NCI-H2029 treated with DMSO at 0.1 percent for 48 hours (cell line): ENCODE measurements around the gene ATIC.

Experiments
- DNase-seq: peaks from one replicate; lab custom pipeline; 2025; lab: John Stamatoyannopoulos, UW

The ATIC gene

DNA sequence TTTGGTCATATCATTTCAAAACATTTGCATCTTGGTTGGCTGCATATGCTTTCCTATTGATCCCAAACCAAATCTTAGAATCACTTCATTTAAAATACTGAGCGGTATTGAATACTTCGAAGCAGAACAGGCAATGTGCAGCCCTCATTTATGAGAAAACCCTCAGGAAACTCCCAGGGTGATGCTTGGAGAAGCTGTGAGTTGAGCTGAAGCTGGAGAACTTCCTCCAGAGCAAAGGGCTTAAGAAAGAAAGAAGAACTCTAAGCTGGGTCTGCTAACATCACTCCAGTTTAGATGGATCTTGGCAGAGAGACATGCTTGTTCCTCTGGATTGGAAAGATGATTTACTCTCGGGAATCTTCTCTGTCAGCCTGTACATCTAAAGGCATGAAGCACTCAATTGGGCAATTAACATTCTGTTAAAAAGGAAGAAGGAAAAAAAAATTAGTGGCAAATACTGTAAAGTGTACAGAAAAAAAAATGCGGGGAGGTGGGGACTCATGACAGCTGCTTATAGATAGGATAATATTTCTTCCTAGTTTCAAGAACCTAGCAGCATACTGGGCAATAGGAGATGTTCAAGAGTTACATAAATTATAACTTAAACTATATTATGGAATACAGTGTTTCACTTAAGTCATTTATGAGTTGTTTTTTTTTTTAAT is 49.5 kb downstream of the ATIC start:
- DNase-seq: no peak

DNA sequence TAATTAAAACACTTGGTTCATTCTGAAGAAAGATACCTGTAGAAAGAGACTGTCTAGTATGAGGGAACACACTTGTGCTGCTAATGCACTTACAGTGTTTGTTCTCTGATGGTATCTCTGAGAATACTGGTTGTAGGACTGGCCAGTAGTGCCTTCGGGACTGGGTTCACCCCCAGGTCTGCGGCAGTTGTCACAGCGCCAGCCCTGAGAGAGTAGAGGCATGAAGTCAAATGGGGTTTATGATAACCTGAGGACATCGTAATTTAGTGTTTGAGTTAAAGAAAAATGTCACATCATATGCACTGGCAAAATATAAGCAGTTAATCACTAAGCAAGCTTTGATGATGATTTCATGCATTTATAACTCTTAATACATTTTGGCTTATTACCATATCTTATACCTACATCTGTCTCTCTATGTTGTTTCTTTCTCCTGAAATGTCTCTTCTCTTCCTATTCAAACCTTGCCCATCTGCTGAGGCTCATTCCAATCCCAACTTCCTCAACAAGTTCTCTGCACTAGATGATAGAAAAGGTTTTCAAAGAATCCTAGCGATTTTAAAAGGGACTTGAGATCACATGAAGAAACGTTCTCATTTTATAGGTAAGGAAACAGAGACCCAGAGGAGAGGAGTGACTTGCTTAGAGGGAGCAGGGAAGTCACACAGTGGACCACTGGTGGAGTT is 50.2 kb downstream of the ATIC start:
- DNase-seq: no peak

DNA sequence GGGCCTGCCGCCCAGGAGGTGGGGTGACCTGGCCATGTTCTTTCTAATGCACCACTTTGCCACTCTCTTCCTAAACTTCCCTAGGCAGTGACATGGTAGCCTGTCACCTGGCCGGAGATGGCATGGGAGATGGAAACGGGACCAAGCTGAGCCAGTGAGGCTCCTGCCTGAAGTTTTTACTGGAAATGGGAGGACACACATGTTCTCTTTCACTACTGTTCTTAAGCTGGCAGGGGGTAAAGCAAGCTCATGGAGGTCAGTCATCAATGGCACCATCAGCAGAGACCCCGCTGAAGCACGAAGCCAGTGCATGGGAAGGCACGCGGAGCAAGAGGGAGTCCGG is 50.7 kb downstream of the ATIC start:
- no peak for DNase-seq

DNA sequence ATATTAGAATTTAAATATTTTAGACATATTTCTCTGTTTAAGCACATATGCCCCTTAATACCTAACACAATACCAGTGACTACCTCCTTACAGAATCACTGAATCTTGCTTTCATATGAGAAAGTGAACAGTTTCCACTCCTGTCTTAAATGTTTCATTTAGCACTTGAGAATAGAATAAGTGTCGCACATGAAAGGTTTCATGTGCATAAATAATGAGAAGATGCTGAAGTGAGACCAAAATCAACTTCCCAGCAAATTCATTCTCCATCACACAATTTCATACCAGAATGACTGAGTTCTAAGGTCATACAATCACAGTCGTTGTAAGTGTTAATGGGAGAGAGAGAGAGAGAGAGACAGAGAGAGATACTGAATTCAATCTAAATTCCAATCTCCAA is 51.2 kb downstream of the ATIC start:
- DNase-seq: no peak

DNA sequence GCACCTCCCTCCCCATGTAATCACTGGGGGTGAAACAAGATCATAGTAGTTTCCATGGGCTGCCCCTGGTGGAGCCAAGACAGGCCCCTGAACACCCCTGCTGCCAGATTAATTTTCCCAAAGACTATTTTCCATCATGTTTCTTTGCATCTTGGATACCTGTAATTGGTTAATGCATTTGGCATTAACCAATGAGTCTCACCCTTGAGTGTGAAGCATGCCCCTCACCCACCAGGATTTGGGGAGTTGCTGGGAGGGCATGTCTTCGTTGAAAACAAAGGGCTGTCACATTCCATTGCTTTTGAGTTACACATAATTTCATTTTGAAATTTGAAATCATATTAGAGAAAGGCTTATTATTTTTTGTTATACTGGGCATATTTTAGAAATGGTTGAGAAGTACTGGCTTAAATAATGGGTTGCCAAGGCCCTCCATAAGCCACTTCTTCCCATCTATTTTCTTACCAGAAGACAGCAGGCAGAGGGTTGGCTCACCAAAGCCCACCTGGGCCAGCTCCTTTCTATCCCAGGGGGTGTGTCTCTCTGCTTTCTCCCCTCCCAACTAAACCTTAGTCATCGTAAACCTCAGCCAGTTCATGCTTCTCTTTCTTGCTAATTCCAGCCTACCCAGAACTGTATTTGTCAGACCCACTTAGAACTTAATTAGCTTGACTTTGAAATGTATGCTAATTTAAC is 51.8 kb downstream of the ATIC start:
- DNase-seq: no peak

DNA sequence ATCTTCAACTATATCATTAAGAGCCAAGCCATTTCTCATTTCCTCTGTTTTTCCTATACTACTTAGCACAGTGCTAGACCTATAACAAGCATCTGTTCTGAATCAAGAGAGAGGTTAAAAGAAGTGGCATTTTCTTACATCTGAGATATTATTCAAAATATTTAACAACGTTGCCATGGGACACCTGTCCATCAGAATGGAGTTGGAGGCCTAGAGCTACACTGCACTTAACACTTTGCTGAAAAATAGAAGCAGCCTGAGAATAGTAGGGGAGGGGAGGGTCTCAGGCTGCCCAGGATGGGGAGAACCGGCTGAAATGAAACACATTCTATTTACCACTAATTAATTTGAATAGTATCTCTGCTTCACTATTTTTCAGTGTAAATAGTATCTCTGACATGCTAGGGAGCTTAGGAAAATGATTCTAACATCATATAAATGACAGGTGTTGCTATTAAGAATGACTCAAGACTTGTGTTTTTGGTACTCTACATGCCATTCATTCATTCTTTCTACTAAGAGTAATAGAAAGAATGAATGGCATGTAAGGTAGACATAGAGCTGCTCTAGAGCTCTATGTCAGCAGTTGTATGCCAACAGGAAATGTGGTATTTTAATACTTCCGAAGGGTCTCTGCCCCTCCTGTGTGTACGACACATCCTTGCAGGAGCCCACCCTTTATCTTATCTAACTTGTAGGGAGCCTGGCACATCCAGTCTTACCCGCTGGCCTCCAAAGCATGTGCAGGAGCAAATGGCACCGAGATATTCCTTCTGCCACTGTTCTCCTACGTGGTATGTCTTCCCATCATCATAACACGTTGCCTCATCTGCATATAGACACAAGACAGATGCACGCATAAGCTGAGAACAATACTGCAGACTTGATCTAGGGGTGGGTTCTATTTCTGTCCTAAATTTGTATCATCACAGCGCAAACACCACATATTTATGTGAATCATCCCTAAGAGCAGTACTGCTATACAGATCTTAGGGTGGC is 52.6 kb downstream of the ATIC start:
- DNase-seq: no peak

DNA sequence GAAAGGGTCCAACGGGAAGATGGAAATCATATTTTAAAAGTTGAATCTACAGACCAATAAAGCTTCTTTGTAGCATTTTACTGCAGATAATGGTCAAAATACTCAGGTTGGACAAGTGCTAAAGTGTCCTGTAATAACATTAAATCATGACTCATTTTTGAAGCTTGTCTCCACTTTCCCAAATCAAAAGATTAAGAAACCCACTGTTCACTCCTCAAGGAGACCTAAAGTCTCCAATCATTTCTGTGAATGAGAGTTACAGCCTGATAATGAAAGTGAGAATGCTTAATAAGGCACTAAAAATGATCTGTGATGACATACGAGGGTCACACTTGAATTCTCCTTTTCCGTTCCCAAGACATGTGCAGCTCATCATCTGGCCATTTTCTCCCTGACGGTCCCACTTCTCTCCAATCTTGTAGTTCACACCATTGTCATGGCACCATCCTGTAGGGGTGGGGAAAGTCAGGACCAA is 53.4 kb downstream of the ATIC start:
- DNase-seq: no peak

DNA sequence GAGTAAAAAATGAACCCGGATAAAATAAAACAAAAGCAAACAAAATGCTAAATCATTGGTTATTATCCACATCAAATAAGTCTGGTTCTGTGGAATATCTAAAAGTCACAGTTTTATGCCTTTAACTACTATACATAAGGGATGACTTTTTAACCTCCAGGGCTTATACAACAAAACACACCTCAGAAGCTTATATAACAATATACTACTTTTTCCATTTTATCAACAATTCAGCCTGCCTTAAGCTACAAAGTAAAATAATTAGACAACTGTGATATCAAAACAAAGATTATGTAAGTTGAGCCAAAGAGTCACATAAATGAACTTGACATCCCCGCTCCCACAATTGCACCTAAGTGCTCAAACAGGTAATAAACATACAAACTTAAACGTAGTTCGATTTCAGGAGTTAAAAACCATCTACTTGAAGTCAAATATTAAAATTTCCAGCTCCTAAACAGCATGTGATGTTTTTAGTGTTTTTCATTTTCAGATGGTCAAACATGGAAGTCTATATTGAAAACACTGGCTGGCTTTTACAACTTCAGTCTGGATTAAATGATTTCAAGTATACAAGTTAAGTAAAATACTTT is 54.7 kb downstream of the ATIC start:
- no peak for DNase-seq

DNA sequence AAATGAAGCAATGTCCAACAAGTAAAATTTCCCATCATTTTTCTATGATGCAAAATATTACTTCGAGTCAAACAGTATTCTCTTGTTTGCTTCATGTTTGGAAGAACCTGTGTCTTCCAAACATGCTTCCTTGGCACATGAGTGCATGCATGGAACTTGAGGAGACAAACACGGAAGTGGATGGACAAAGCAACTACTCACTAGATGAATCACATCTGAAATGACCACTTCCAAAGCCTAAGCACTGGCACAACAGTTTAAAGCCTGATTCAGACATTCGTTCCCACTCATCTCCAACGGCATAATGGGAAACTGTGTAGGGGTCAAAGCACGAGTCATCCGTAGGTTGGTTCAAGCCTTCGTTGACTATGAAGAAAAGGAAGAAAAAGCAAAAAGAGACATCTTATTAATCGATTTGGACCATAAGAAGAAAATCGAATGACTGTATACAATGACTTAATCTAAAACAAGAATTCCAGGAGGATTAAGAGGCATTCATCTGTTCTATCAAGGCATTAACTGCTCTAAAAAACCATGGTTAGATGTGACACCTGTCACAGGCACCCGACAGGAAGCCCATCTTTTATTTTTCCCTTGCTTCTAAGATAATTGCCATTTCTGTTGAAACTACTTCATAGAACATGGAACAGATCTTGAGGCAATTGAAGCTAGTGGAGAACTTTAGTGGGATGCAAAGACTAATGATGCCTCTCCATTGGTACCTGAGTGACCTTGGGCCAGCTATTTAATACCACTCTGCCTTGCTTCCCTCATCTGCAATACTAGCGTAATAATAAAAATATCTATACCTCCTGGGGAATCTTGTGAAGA is 56.0 kb downstream of the ATIC start:
- DNase-seq: no peak

DNA sequence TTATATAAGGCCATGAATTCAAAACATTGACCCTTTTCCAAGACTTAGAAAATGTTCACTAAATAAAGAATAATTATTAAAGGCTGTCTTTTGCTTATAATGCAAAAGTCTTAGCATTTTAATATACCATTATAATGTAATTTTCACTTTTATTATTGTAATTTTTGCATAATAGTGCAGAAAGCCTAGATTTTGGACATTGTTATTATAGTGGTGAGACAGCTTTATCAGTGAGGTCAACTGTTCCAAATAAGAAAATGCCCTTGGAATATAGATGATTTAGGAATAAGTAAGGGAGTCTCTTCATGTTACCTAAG is 56.6 kb downstream of the ATIC start:
- DNase-seq: no peak

DNA sequence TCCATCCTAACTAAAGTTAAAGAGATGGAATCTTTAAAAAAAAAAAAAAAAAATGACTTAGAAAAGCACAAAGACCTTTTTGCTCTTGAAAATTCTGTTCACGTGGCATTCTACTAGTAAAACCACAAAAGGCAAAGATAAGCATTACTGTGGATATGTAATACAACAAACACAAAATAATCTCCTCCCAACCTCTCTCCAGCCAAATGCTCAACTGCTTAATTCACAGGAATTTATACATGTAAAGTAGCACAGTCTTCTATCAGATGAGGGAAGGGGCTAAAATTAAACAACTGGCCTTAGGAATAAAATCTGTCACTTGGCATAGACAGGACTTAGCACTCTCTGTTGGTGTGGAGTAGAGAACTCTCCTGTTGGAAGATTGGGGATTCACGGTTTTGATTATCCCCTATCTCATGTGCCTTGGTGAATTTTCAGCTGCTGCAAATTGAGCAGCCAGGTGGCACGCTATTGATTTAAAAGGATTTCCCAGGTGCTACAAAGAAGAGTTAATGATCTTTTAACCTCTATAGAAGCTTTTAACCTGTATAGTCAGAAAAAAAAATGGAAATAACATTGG is 57.4 kb downstream of the ATIC start:
- DNase-seq: no peak

DNA sequence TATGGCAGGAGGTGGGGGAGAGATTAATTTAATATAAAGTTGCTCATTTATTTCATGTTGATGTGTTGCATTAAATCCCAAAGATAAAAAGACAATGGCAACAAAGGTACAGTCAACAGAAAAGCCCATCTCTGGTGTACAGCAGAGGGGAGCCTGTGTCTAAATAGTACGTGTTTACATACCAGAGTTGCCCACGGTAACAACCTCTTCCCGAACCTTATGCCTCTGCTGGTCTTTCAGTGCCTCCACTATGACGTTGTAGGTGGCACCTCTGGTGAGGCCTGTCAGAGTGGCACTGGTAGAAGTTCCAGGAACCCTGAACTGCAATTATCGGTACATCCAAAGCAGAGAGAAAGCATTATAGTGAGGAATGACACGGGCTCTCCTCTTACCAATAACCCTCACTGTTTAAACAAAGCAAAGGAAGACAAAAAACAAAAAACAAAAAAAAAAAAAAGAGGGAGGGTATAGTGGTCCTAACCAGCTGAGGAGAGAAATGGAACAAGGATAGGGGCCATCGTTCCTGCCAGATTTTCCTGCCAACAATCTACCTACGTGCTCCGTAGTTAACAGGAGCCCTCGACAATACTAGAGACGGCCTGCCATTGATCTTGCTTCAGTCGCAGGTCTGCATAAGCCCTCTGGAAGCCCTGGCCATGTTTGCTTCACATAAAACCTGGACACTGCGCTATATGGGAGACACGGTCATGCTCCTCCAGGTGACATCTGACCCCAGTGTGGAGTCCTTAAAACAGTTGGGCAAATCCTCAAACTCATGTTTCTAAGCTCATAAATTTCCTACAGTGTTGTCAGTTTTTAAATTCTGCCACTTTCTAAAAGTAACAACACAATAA is 58.5 kb downstream of the ATIC start:
- no peak for DNase-seq

DNA sequence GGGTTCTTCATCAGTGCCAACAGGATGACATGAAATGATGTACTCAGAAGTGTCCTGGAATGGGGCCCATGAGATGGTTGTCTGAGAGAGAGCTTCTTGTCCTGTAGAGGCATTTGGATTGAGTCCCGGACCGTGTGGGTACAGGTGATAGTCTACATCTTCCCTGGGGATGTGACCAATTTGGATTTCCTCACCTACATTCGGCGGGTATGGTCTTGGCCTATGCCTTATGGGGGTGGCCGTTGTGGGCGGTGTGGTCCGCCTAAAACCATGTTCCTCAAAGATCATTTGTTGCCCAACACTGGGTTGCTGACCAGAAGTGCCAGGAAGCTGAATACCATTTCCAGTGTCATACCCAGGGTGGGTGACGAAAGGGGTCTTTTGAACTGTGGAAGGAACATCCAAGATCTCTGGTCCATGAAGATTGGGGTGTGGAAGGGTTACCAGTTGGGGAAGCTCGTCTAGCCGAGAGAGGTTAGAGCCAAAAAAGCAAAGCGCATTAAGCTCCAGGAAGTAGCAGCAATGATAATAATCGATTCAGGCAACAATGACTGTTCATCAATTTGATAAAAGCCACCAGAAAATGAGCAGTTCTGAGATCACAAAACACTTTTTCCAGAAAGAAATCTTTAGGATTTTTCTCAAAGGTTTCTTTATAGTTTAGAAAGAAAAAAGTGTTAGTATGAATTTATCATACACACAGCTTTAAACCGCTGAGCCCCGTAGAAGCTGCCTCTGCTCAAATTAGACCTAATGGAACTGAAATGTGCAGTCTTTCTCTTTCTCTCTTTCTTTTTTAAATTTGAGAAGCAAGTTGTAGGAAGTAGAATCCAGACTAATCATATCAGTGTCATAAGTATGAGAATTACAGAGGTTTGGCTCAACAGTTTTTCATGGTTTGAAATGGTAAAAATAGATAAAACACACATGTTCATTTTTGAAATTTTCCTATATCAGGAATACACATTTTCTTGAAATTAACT is 60.3 kb downstream of the ATIC start:
- no peak for DNase-seq

DNA sequence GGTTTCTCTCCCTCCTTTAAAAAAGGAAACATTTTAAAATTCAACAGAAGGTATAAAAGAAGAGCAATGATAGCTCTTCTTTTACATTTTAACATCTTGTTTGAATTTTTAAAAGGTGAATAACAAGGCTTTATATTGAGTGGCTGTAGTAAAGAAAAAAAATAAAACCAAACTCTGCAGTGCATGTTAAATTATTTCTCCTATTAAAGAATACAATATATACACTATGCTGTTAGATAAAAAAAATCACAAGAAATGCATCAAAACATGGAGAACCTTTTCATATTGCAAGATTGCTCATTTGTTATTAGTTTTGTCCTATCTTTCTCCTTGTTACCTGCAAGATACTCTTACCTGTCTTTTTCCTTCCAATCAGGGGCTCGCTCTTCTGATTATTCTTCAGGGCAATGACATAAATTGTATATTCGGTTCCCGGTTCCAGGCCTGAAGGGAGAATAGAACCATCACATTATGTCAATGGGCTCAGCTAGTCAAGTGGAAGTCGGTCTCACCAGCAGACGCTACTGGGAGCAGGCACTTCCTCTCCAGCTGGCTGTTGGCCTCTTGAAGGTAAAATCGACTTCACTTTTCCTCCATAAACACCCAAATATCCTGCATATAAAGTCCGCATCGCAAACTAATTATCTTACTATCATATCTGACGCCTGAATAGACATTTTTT is 61.2 kb downstream of the ATIC start:
- DNase-seq: no peak

DNA sequence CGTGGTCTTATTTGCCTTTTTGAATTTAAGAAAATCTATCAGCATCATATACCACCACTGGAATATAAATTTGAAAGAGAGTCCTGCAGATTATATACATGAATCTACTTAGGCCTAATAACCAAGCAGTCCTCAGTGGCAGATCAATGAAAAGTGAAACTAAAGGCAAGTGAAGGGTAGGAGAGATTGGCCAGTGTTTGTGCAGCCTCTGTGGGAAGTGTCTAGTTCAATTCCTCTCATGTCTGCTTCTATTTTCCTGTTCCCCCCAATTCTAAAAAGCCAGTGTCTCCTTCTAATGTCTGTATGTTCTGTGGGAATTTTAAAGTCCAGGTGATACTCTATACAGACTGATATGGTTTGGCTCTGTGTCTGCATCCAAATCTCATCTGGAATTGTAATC is 62.1 kb downstream of the ATIC start:
- DNase-seq: no peak

DNA sequence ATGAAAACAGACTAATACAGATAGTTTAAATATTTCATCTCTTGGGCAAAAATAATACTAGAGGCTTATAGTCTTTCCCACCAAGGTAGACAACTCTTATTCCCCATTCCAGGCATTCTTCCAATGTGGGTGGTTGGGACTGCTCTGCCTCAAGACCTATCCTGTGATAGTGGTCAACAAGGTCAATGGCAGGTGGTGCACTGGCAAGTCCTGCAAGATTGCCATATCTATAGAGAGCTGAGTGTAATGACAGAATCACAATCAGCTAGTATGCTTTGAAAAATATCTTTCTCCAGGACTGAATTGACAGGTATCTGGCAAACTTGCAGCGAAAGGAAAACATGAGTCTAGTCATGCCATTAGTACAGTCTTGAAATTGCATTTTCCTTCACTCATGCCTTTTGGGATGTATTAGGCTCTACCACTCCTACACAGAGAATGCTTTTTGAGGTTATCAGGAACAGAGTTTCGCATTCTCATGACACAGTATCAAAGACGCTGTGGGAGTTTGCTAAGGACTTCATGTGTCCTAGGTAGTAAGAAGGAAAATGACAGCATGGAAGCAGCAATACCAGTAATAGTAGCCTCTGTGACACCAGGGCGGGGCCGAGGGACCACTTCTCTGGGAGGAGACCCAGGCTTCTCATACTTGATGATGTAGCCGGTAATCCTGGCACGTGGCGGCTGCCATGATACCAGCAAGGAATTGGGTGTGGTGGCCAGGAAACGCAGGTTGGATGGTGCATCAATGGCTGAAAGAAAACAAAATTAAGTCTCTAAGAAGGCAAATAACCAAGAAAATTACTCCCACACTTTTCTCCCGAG is 63.0 kb downstream of the ATIC start:
- DNase-seq: no peak

DNA sequence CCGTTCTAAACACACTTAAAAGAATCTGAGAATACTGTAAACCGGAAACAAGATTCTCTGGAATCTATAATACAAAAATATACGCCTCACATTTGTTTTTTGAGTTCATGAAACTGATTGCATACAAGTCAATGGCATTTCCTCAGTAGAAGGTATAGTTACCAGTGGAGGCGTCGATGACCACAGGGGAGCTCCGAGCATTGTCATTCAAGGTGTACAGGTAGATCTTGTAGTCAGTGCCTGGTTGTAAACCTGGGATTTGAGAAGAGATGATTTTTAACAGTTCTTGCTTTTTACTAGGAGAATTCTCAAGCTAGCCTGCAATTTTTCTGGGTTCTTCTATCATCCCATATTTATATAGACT is 63.6 kb downstream of the ATIC start:
- DNase-seq: no peak
